ENCODE measurements around the gene PDIA3.
A peak's percentile ranks its signal among the peaks of the same experiment; 100 is the strongest.

PDIA3 gene

GRCh38 chr15:43792761-43793476 is 46.7 kb downstream of the PDIA3 start:
- ChIA-PET CTCF (interaction anchor here (0.6 to 6.3 kb wide), 5 partner anchors 9 to 1143 kb away, joined by 3 to 37 read pairs (median 5); partner anchors contain the start of gene ELL3), POLR2A (interaction anchor here (0.9 to 1.6 kb wide), 2 partner anchors 16 to 22 kb away, joined by 4 to 5 read pairs; partner anchors contain the start of gene ELL3)
- Histone ChIP-seq H3K27me3 (replicated peaks in 2 of 5; ENCODE audit: control insufficient read depth in 4 of 5, insufficient read depth in 5 of 5, low read length in 4 of 5) (no peaks in the 10 kb centered on the region), H3K4me1 (ENCODE audit: control extremely low read depth in 1 of 4, control insufficient read depth in 4 of 4, insufficient read depth in 4 of 4, low read length in 3 of 4) (peaks cover 3 to 26% (median 13%) of the 10 kb centered on the region in 4 experiments), H3K36me3 (ENCODE audit: control insufficient read depth in 4 of 4, insufficient read depth in 4 of 4, low read length in 3 of 4) (peaks cover 12 to 46% (median 40%) of the 10 kb centered on the region in 4 experiments), H3K27ac (ENCODE audit: insufficient read depth in 1 of 2, low read depth in 1 of 2, low read length in 2 of 2, poor library complexity in 1 of 2, severe bottlenecking in 2 of 2) (peak overlapping the region; percentile 97 to 99), H3K4me3 (ENCODE audit: control insufficient read depth in 1 of 7, extremely low read depth in 1 of 7, insufficient read depth in 4 of 7, low read depth in 2 of 7, low read length in 6 of 7) (peak overlapping the region; percentile 78 to 100 (median 98)), H3K9me3 (ENCODE audit: control extremely low read depth in 1 of 5, control insufficient read depth in 4 of 5, insufficient read depth in 2 of 5, low read depth in 1 of 5, low read length in 4 of 5) (no peaks in the 10 kb centered on the region)
- DNase-seq = no peak
- WGBS (ENCODE audit: insufficient coverage) = 7% methylated on average over 32 of the region's 33 CpGs

- no peaks in the 10 kb centered on the region for H3K27me3 ChIP-seq (replicated peaks in 2 of 5; ENCODE audit: control insufficient read depth in 4 of 5, insufficient read depth in 5 of 5, low read length in 4 of 5)
- no peak for DNase-seq
- H3K36me3 ChIP-seq (ENCODE audit: control insufficient read depth in 4 of 4, insufficient read depth in 4 of 4, low read length in 3 of 4) = peaks cover 13 to 50% (median 42%) of the 10 kb centered on the region in 4 experiments
- WGBS (ENCODE audit: insufficient coverage) = 91% methylated on average over 10 of the region's 10 CpGs
- H3K4me3 ChIP-seq (ENCODE audit: control insufficient read depth in 1 of 7, extremely low read depth in 1 of 7, insufficient read depth in 4 of 7, low read depth in 2 of 7, low read length in 6 of 7) = peak overlapping the region in 6 of 7 experiments; percentile 96 to 100 (median 98)
- H3K27ac ChIP-seq (ENCODE audit: insufficient read depth in 1 of 2, low read depth in 1 of 2, low read length in 2 of 2, poor library complexity in 1 of 2, severe bottlenecking in 2 of 2) = peak overlapping the region in 1 of 2 experiments; percentile 12
- no peaks in the 10 kb centered on the region for H3K9me3 ChIP-seq (ENCODE audit: control extremely low read depth in 1 of 5, control insufficient read depth in 4 of 5, insufficient read depth in 2 of 5, low read depth in 1 of 5, low read length in 4 of 5)
- ChIA-PET CTCF (interaction anchor here (0.6 to 6.3 kb wide), 5 partner anchors 9 to 1144 kb away, joined by 3 to 37 read pairs (median 5); partner anchors contain the start of gene ELL3), POLR2A (interaction anchor here (0.9 kb wide), 1 partner anchor 17 kb away, joined by 5 read pairs; no protein-coding TSS in a partner anchor)
- peaks cover 3 to 26% (median 13%) of the 10 kb centered on the region in 4 experiments for H3K4me1 ChIP-seq (ENCODE audit: control extremely low read depth in 1 of 4, control insufficient read depth in 4 of 4, insufficient read depth in 4 of 4, low read length in 3 of 4)
Observed at GRCh38 chr15:43793647-43794046, 47.4 kb downstream of the PDIA3 start.

GRCh38 chr15:43794269-43795037 is 48.2 kb downstream of the PDIA3 start:
- WGBS (ENCODE audit: insufficient coverage) = 98% methylated on average over 8 of the region's 9 CpGs
- Histone ChIP-seq H3K27me3 (replicated peaks in 2 of 5; ENCODE audit: control insufficient read depth in 4 of 5, insufficient read depth in 5 of 5, low read length in 4 of 5) (no peaks in the 10 kb centered on the region), H3K9me3 (ENCODE audit: control extremely low read depth in 1 of 5, control insufficient read depth in 4 of 5, insufficient read depth in 2 of 5, low read depth in 1 of 5, low read length in 4 of 5) (no peaks in the 10 kb centered on the region), H3K4me1 (ENCODE audit: control extremely low read depth in 1 of 4, control insufficient read depth in 4 of 4, insufficient read depth in 4 of 4, low read length in 3 of 4) (peaks cover 3 to 26% (median 14%) of the 10 kb centered on the region in 4 experiments), H3K27ac (ENCODE audit: insufficient read depth in 1 of 2, low read depth in 1 of 2, low read length in 2 of 2, poor library complexity in 1 of 2, severe bottlenecking in 2 of 2) (no peak overlapping the region), H3K36me3 (ENCODE audit: control insufficient read depth in 4 of 4, insufficient read depth in 4 of 4, low read length in 3 of 4) (peaks cover 17 to 58% (median 48%) of the 10 kb centered on the region in 4 experiments), H3K4me3 (ENCODE audit: control insufficient read depth in 1 of 7, extremely low read depth in 1 of 7, insufficient read depth in 4 of 7, low read depth in 2 of 7, low read length in 6 of 7) (peak overlapping the region in 1 of 7 experiments; percentile 99)
- no peak for DNase-seq
- ChIA-PET POLR2A (interaction anchor here (0.9 to 1.3 kb wide), 2 partner anchors 16 to 30 kb away, joined by 3 to 5 read pairs; partner anchors contain the start of gene MFAP1), CTCF (interaction anchor here (1.3 to 6.3 kb wide), 3 partner anchors 10 to 17 kb away, joined by 5 to 37 read pairs (median 6); partner anchors contain the start of gene ELL3)

GRCh38 chr15:43795197-43795596 is 49.0 kb downstream of the PDIA3 start:
- CTCF ChIA-PET = interaction anchor here (1.3 to 1.7 kb wide), 3 partner anchors 9 to 18 kb away, joined by 5 to 6 read pairs (median 6); partner anchors contain the start of gene ELL3
- peaks cover 17 to 64% (median 54%) of the 10 kb centered on the region in 4 experiments for H3K36me3 ChIP-seq (ENCODE audit: control insufficient read depth in 4 of 4, insufficient read depth in 4 of 4, low read length in 3 of 4)
- no peak overlapping the region for H3K4me3 ChIP-seq (ENCODE audit: control insufficient read depth in 1 of 7, extremely low read depth in 1 of 7, insufficient read depth in 4 of 7, low read depth in 2 of 7, low read length in 6 of 7)
- no peaks in the 10 kb centered on the region for H3K27me3 ChIP-seq (replicated peaks in 2 of 5; ENCODE audit: control insufficient read depth in 4 of 5, insufficient read depth in 5 of 5, low read length in 4 of 5)
- no peak overlapping the region for H3K27ac ChIP-seq (ENCODE audit: insufficient read depth in 1 of 2, low read depth in 1 of 2, low read length in 2 of 2, poor library complexity in 1 of 2, severe bottlenecking in 2 of 2)
- H3K4me1 ChIP-seq (ENCODE audit: control extremely low read depth in 1 of 4, control insufficient read depth in 4 of 4, insufficient read depth in 4 of 4, low read length in 3 of 4) = peaks cover 3 to 30% (median 19%) of the 10 kb centered on the region in 4 experiments
- DNase-seq = no peak
- no peaks in the 10 kb centered on the region for H3K9me3 ChIP-seq (ENCODE audit: control extremely low read depth in 1 of 5, control insufficient read depth in 4 of 5, insufficient read depth in 2 of 5, low read depth in 1 of 5, low read length in 4 of 5)
- 100% methylated on average over 1 of the region's 2 CpGs for WGBS (ENCODE audit: insufficient coverage)
- POLR2A ChIA-PET = interaction anchor here (1.3 kb wide), 1 partner anchor 29 kb away, joined by 3 read pairs; the partner anchor contains the start of gene MFAP1

- Histone ChIP-seq H3K4me1 (ENCODE audit: control extremely low read depth in 1 of 4, control insufficient read depth in 4 of 4, insufficient read depth in 4 of 4, low read length in 3 of 4) (peaks cover 5 to 34% (median 21%) of the 10 kb centered on the region in 4 experiments), H3K36me3 (ENCODE audit: control insufficient read depth in 4 of 4, insufficient read depth in 4 of 4, low read length in 3 of 4) (peaks cover 17 to 64% (median 54%) of the 10 kb centered on the region in 4 experiments), H3K9me3 (ENCODE audit: control extremely low read depth in 1 of 5, control insufficient read depth in 4 of 5, insufficient read depth in 2 of 5, low read depth in 1 of 5, low read length in 4 of 5) (no peaks in the 10 kb centered on the region), H3K4me3 (ENCODE audit: control insufficient read depth in 1 of 7, extremely low read depth in 1 of 7, insufficient read depth in 4 of 7, low read depth in 2 of 7, low read length in 6 of 7) (no peak overlapping the region), H3K27ac (ENCODE audit: insufficient read depth in 1 of 2, low read depth in 1 of 2, low read length in 2 of 2, poor library complexity in 1 of 2, severe bottlenecking in 2 of 2) (peak overlapping the region in 1 of 2 experiments; percentile 9), H3K27me3 (replicated peaks in 2 of 5; ENCODE audit: control insufficient read depth in 4 of 5, insufficient read depth in 5 of 5, low read length in 4 of 5) (no peaks in the 10 kb centered on the region)
- CTCF ChIA-PET = interaction anchor here (0.7 to 1.7 kb wide), 4 partner anchors 9 to 29 kb away, joined by 3 to 6 read pairs (median 5); partner anchors contain the start of genes ELL3 and MFAP1
- POLR2A ChIA-PET = interaction anchor here (1.3 kb wide), 1 partner anchor 28 kb away, joined by 3 read pairs; the partner anchor contains the start of gene MFAP1
- no peak for DNase-seq
Observed at GRCh38 chr15:43795997-43796396, 49.8 kb downstream of the PDIA3 start.

GRCh38 chr15:43796566-43796965 is 50.3 kb downstream of the PDIA3 start:
- 100% methylated on average over 2 of the region's 3 CpGs for WGBS (ENCODE audit: insufficient coverage)
- Histone ChIP-seq H3K4me1 (ENCODE audit: control extremely low read depth in 1 of 4, control insufficient read depth in 4 of 4, insufficient read depth in 4 of 4, low read length in 3 of 4) (peaks cover 11 to 37% (median 25%) of the 10 kb centered on the region in 4 experiments), H3K36me3 (ENCODE audit: control insufficient read depth in 4 of 4, insufficient read depth in 4 of 4, low read length in 3 of 4) (peaks cover 17 to 67% (median 54%) of the 10 kb centered on the region in 4 experiments), H3K27me3 (replicated peaks in 2 of 5; ENCODE audit: control insufficient read depth in 4 of 5, insufficient read depth in 5 of 5, low read length in 4 of 5) (no peaks in the 10 kb centered on the region), H3K9me3 (ENCODE audit: control extremely low read depth in 1 of 5, control insufficient read depth in 4 of 5, insufficient read depth in 2 of 5, low read depth in 1 of 5, low read length in 4 of 5) (no peaks in the 10 kb centered on the region), H3K27ac (ENCODE audit: insufficient read depth in 1 of 2, low read depth in 1 of 2, low read length in 2 of 2, poor library complexity in 1 of 2, severe bottlenecking in 2 of 2) (peak overlapping the region in 1 of 2 experiments; percentile 9), H3K4me3 (ENCODE audit: control insufficient read depth in 1 of 7, extremely low read depth in 1 of 7, insufficient read depth in 4 of 7, low read depth in 2 of 7, low read length in 6 of 7) (no peak overlapping the region)
- ChIA-PET POLR2A (no interaction called here), CTCF (interaction anchor here (0.7 to 1.6 kb wide), 4 partner anchors 12 to 28 kb away, joined by 3 to 6 read pairs (median 4); partner anchors contain the start of genes ELL3 and MFAP1)
- no peak for DNase-seq

All from common myeloid progenitor, CD34-positive (primary cell).